ENCODE data around the gene FIGNL2.

GRCh38 chr12:51896236-51896635, 47.7 kb upstream of the FIGNL2 start:
- no peak for TF ChIP-seq CTCF (conservative IDR thresholded peaks at IDR 0.05)
- no peak for TF ChIP-seq ZFX (IDR thresholded peaks at IDR 0.05)
